Esophagus squamous epithelium (tissue), 4 donors: ENCODE data around the gene BAIAP2.

Experiments used
- POLR2A ChIP-seq, 4 donors: fragments of 450-650 bp; IDR thresholded peaks; one replicate each; pipeline ENCODE4 v1.6.1; 2017; ENCODE audit warnings: antibody characterized with exemption in 4 of 4, mild to moderate bottlenecking in 4 of 4, moderate library complexity in 3 of 4
- TF ChIP-seq, protein P1 (sequence below), 6 experiments: fragments of 450-650 bp in 4 of 6; fragments of 200-600 bp in 2 of 6; sonication (generic) in 2 of 6; IDR thresholded peaks; one replicate each; pipeline ENCODE4 v1.5.1; 2016 to 2019; ENCODE audit warnings: antibody characterized with exemption in 6 of 6, mild to moderate bottlenecking in 4 of 6, moderate library complexity in 4 of 6

- no peak for TF ChIP-seq POLR2A (IDR thresholded peaks at IDR 0.05)
- TF ChIP-seq, protein P1, sequence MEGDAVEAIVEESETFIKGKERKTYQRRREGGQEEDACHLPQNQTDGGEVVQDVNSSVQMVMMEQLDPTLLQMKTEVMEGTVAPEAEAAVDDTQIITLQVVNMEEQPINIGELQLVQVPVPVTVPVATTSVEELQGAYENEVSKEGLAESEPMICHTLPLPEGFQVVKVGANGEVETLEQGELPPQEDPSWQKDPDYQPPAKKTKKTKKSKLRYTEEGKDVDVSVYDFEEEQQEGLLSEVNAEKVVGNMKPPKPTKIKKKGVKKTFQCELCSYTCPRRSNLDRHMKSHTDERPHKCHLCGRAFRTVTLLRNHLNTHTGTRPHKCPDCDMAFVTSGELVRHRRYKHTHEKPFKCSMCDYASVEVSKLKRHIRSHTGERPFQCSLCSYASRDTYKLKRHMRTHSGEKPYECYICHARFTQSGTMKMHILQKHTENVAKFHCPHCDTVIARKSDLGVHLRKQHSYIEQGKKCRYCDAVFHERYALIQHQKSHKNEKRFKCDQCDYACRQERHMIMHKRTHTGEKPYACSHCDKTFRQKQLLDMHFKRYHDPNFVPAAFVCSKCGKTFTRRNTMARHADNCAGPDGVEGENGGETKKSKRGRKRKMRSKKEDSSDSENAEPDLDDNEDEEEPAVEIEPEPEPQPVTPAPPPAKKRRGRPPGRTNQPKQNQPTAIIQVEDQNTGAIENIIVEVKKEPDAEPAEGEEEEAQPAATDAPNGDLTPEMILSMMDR (IDR thresholded peaks at IDR 0.05), result no peak
Measured at GRCh38 chr17:81161536-81161935, 126.6 kb downstream of the BAIAP2 start.
